ENCODE measurements around the gene ADRB2.
"Not testable (repeated sequence)": the region's sequence is repeated elsewhere in the genome, so short reads cannot be mapped to it uniquely, and the experiment has no call there.

The ADRB2 gene

DNA sequence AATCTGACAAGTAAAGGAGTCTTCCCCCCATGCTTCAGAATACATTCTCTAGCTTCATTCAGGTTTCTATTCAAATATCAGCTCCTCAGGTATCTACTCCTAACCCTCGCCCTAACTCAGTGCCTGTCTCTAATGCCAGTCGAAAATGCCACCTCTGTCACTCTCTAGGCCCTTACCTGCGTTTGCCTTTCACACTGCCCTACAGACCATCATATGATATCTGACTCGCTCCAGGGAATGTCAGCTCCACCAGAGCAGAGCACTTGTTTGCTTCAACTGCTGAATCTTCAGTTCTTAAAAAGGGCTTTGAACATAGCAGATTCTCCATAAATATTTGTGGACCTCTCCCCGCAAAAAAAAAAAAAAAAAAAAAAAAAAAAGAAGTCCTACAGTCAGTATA, 46.7 kb downstream of the ADRB2 start:
- TF ChIP-seq, protein P1, sequence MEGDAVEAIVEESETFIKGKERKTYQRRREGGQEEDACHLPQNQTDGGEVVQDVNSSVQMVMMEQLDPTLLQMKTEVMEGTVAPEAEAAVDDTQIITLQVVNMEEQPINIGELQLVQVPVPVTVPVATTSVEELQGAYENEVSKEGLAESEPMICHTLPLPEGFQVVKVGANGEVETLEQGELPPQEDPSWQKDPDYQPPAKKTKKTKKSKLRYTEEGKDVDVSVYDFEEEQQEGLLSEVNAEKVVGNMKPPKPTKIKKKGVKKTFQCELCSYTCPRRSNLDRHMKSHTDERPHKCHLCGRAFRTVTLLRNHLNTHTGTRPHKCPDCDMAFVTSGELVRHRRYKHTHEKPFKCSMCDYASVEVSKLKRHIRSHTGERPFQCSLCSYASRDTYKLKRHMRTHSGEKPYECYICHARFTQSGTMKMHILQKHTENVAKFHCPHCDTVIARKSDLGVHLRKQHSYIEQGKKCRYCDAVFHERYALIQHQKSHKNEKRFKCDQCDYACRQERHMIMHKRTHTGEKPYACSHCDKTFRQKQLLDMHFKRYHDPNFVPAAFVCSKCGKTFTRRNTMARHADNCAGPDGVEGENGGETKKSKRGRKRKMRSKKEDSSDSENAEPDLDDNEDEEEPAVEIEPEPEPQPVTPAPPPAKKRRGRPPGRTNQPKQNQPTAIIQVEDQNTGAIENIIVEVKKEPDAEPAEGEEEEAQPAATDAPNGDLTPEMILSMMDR (IDR thresholded peaks at IDR 0.05): no peak
- H3K9me3 ChIP-seq (ENCODE audit: control insufficient read depth, low read length): no peaks in the 10 kb centered on the region
- no peak overlapping the region for H3K9ac ChIP-seq
- no peak overlapping the region for H2AFZ ChIP-seq
- no peak overlapping the region for H3K4me2 ChIP-seq (ENCODE audit: low read length)
- H3K4me1 ChIP-seq: peaks cover 7% of the 10 kb centered on the region
- no peaks in the 10 kb centered on the region for H3K36me3 ChIP-seq (ENCODE audit: control insufficient read depth, insufficient read depth, low read length)
- H3K79me2 ChIP-seq: no peaks in the 10 kb centered on the region
- no peaks in the 10 kb centered on the region for H3K27me3 ChIP-seq (ENCODE audit: control insufficient read depth, insufficient read depth, low read length)
- no peak overlapping the region for H3K4me3 ChIP-seq (ENCODE audit: low read depth, low read length)
- no peak overlapping the region for H3K27ac ChIP-seq

DNA sequence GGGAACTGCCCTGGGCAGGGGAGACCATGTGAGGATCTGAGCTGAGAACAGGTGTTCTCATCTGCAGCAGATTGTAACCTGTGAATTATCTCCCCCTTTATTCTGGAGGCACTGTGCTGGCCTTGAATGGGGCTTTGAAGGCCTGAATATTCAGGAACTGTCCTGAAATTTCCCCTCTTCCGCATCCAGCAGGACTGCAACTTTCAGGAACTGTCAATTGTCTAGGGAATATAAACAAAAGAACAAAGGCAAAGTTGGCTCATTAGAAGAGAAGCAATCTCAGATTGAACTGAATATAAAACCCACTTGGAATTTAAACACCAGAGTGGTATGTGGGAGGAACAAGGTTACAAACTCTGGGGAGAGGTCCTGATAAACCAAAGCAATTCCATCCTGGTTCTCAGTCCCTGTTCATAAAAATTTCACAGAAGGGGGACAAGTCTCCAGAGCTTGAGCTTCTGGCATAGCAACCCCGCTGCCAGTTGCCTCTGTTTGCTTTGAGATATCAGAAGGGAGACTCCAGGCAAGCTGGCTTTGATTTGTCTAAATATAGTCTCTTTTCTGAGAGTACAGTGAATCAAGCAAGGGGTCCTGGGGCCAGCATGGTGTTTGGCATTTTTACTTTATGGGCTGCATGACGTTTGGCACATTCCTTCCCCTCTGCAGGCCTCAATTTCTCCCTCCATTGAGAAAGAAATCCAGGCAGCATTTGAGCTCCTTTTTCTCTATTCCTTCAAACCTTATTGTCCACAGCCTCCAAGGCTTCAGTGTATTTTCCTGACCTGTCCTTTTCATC, 47.5 kb downstream of the ADRB2 start:
- Histone ChIP-seq H3K79me2 (no peaks in the 10 kb centered on the region), H3K9ac (no peak overlapping the region), H3K27me3 (ENCODE audit: control insufficient read depth, insufficient read depth, low read length) (no peaks in the 10 kb centered on the region), H3K4me1 (no peaks in the 10 kb centered on the region), H3K27ac (no peak overlapping the region), H3K36me3 (ENCODE audit: control insufficient read depth, insufficient read depth, low read length) (no peaks in the 10 kb centered on the region), H3K4me3 (ENCODE audit: low read depth, low read length) (no peak overlapping the region), H3K4me2 (ENCODE audit: low read length) (no peak overlapping the region), H2AFZ (no peak overlapping the region), H3K9me3 (ENCODE audit: control insufficient read depth, low read length) (no peaks in the 10 kb centered on the region)
- TF ChIP-seq, protein P1 (IDR thresholded peaks at IDR 0.05): no peak

DNA sequence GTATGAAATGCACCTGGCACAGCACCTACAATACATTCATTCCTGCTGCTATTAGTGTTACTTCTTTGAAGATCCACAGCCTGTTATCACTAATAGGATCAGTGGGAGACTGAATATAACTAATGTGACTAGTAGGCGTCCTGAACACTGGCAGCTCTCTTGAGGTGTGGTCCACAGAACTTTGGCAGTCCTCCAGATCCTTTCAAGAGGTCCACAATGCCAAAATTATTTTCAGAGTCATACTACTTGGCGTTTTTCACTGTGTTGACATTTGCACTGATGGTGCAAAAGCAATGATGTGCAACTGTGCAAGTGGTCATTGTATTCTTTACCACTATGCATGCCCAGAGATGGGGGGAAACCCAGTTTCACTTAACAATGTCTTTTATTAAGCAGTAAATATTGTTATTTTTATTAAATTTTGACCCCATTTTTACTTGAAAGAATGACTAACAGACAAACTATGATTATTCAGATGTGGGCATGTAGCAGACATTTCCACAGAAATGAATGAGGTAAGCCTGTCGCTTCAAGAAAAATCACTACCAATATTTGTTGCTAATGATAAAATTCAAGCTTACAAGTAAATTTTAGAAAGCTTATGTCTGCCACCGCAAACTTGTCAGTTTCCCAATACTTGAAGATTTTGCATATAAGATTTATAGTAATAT, 48.9 kb downstream of the ADRB2 start:
- Histone ChIP-seq H3K4me3 (ENCODE audit: low read depth, low read length) (no peak overlapping the region), H3K4me1 (no peaks in the 10 kb centered on the region), H3K27ac (no peak overlapping the region), H3K9ac (no peak overlapping the region), H3K36me3 (ENCODE audit: control insufficient read depth, insufficient read depth, low read length) (no peaks in the 10 kb centered on the region), H2AFZ (no peak overlapping the region), H3K27me3 (ENCODE audit: control insufficient read depth, insufficient read depth, low read length) (no peaks in the 10 kb centered on the region), H3K9me3 (ENCODE audit: control insufficient read depth, low read length) (no peaks in the 10 kb centered on the region), H3K4me2 (ENCODE audit: low read length) (no peak overlapping the region), H3K79me2 (no peaks in the 10 kb centered on the region)
- TF ChIP-seq, protein P1 (IDR thresholded peaks at IDR 0.05): no peak

DNA sequence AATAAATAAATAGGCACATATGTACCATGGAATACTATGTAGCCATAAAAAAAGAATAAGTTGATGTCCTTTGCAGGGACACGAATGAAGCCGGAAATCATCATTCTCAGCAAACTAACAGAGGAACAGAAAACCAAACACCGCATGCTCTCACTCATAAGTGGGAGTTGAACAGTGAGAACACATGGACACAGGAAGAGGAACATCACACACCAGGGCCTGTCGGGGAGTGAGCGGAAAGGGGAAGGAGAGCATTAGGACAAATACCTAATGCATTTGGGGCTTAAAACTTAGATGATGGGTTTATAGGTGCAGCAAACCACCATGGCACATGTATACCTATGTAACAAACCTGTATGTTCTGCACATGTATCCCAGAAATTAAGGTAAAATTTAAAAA, 51.0 kb downstream of the ADRB2 start:
- not testable (repeated sequence) for H3K4me3 ChIP-seq (ENCODE audit: low read depth, low read length); H3K79me2 ChIP-seq; H3K4me1 ChIP-seq; H3K27ac ChIP-seq; H2AFZ ChIP-seq; H3K9me3 ChIP-seq (ENCODE audit: control insufficient read depth, low read length); H3K36me3 ChIP-seq (ENCODE audit: control insufficient read depth, insufficient read depth, low read length); H3K27me3 ChIP-seq (ENCODE audit: control insufficient read depth, insufficient read depth, low read length); H3K9ac ChIP-seq; H3K4me2 ChIP-seq (ENCODE audit: low read length)

Measured in parathyroid adenoma (tissue), 2 donors.